ENCODE data around the gene AQP6. TPM values are rescaled to one million over a fixed set of nuclear protein-coding genes. Genes with fewer than 3 reads are reported as not detected.

Gene AQP6
- total RNA-seq, 2 experiments from 2014 or later: not detected

- no peak overlapping the region for H3K4me3 Mint-ChIP-seq
- no peak overlapping the region for H3K27ac Mint-ChIP-seq
- peaks cover 35% of the 10 kb centered on the region for H3K27me3 Mint-ChIP-seq
- POLR2A ChIA-PET: no interaction called here
- CTCF ChIA-PET: no interaction called here
- H3K36me3 Mint-ChIP-seq: no peaks in the 10 kb centered on the region
- no peaks in the 10 kb centered on the region for H3K9me3 Mint-ChIP-seq
- intact Hi-C loops (cut with micrococcal nuclease): no loop called here
- no peaks in the 10 kb centered on the region for H3K4me1 Mint-ChIP-seq (ENCODE audit: low read depth)
- DNase-seq: no peak
Observed at GRCh38 chr12:49952391-49953055, 20.2 kb upstream of the AQP6 start.

GRCh38 chr12:49953151-49953550 is 19.6 kb upstream of the AQP6 start:
- peaks cover 39% of the 10 kb centered on the region for H3K27me3 Mint-ChIP-seq
- intact Hi-C loops (cut with micrococcal nuclease): no loop called here
- H3K27ac Mint-ChIP-seq: no peak overlapping the region
- H3K36me3 Mint-ChIP-seq: no peaks in the 10 kb centered on the region
- no peak for DNase-seq
- no peak overlapping the region for H3K4me3 Mint-ChIP-seq
- POLR2A ChIA-PET: no interaction called here
- H3K4me1 Mint-ChIP-seq (ENCODE audit: low read depth): no peaks in the 10 kb centered on the region
- H3K9me3 Mint-ChIP-seq: no peaks in the 10 kb centered on the region
- CTCF ChIA-PET: interaction anchor here (7.4 kb wide), 1 partner anchor 7 kb away, joined by 46 read pairs; no protein-coding TSS in a partner anchor

GRCh38 chr12:49953961-49954846 is 18.5 kb upstream of the AQP6 start:
- ChIA-PET POLR2A (no interaction called here), CTCF (interaction anchor here (0.6 to 7.4 kb wide), 3 partner anchors 8 to 13 kb away, joined by 3 to 46 read pairs (median 10); no protein-coding TSS in a partner anchor)
- no peak for DNase-seq
- no peak overlapping the region for H3K27ac Mint-ChIP-seq
- H3K27me3 Mint-ChIP-seq: peaks cover 48% of the 10 kb centered on the region
- intact Hi-C loops (cut with micrococcal nuclease): no loop called here
- H3K4me3 Mint-ChIP-seq: no peak overlapping the region
- H3K36me3 Mint-ChIP-seq: no peaks in the 10 kb centered on the region
- no peaks in the 10 kb centered on the region for H3K4me1 Mint-ChIP-seq (ENCODE audit: low read depth)
- no peaks in the 10 kb centered on the region for H3K9me3 Mint-ChIP-seq

- Mint-ChIP-seq H3K4me1 (ENCODE audit: low read depth) (peaks cover under 1% of the 10 kb centered on the region), H3K9me3 (no peaks in the 10 kb centered on the region), H3K36me3 (no peaks in the 10 kb centered on the region), H3K4me3 (no peak overlapping the region), H3K27me3 (peaks cover 55% of the 10 kb centered on the region), H3K27ac (no peak overlapping the region)
- no peak for DNase-seq
- ChIA-PET POLR2A (no interaction called here), CTCF (interaction anchor here (0.9 to 7.4 kb wide), 4 partner anchors 9 to 115 kb away, joined by 5 to 46 read pairs (median 8); no protein-coding TSS in a partner anchor)
- intact Hi-C loops (cut with micrococcal nuclease): no loop called here
Observed at GRCh38 chr12:49954863-49955830, 17.6 kb upstream of the AQP6 start.

GRCh38 chr12:49955899-49956662 is 16.7 kb upstream of the AQP6 start:
- intact Hi-C loops (cut with micrococcal nuclease): no loop called here
- POLR2A ChIA-PET: no interaction called here
- DNase-seq: no peak
- Mint-ChIP-seq H3K27ac (no peak overlapping the region), H3K27me3 (peaks cover 59% of the 10 kb centered on the region), H3K9me3 (no peaks in the 10 kb centered on the region), H3K4me3 (no peak overlapping the region), H3K36me3 (no peaks in the 10 kb centered on the region), H3K4me1 (ENCODE audit: low read depth) (peaks cover 8% of the 10 kb centered on the region)
- CTCF ChIA-PET: interaction anchor here (0.9 to 7.4 kb wide), 3 partner anchors 10 to 115 kb away, joined by 5 to 46 read pairs (median 7); no protein-coding TSS in a partner anchor

- ChIA-PET POLR2A (no interaction called here), CTCF (interaction anchor here (1.2 to 7.4 kb wide), 4 partner anchors 10 to 90 kb away, joined by 6 to 46 read pairs (median 23); no protein-coding TSS in a partner anchor)
- Mint-ChIP-seq H3K27ac (no peak overlapping the region), H3K27me3 (peaks cover 56% of the 10 kb centered on the region), H3K36me3 (no peaks in the 10 kb centered on the region), H3K9me3 (no peaks in the 10 kb centered on the region), H3K4me3 (no peak overlapping the region), H3K4me1 (ENCODE audit: low read depth) (peaks cover 8% of the 10 kb centered on the region)
- intact Hi-C loops (cut with micrococcal nuclease): no loop called here
- DNase-seq: no peak
Observed at GRCh38 chr12:49956663-49957569, 15.8 kb upstream of the AQP6 start.

- ChIA-PET CTCF (interaction anchor here (1.8 to 7.4 kb wide), 3 partner anchors 10 to 91 kb away, joined by 6 to 46 read pairs (median 39); no protein-coding TSS in a partner anchor), POLR2A (no interaction called here)
- Mint-ChIP-seq H3K4me3 (no peak overlapping the region), H3K27ac (no peak overlapping the region), H3K9me3 (no peaks in the 10 kb centered on the region), H3K36me3 (no peaks in the 10 kb centered on the region), H3K27me3 (peaks cover 60% of the 10 kb centered on the region), H3K4me1 (ENCODE audit: low read depth) (peaks cover 8% of the 10 kb centered on the region)
- intact Hi-C loops (cut with micrococcal nuclease): no loop called here
- no peak for DNase-seq
Observed at GRCh38 chr12:49957570-49957967, 15.2 kb upstream of the AQP6 start.

- Mint-ChIP-seq H3K4me1 (ENCODE audit: low read depth) (peaks cover 8% of the 10 kb centered on the region), H3K27me3 (peaks cover 68% of the 10 kb centered on the region), H3K27ac (no peak overlapping the region), H3K9me3 (no peaks in the 10 kb centered on the region), H3K36me3 (no peaks in the 10 kb centered on the region), H3K4me3 (no peak overlapping the region)
- intact Hi-C loops (cut with micrococcal nuclease): no loop called here
- ChIA-PET CTCF (interaction anchor here (1.1 to 7.4 kb wide), 4 partner anchors 8 to 93 kb away, joined by 3 to 46 read pairs (median 21); no protein-coding TSS in a partner anchor), POLR2A (no interaction called here)
- no peak for DNase-seq
Observed at GRCh38 chr12:49959685-49960473, 12.9 kb upstream of the AQP6 start.

GRCh38 chr12:49960474-49961110 is 12.2 kb upstream of the AQP6 start:
- no peak overlapping the region for H3K27ac Mint-ChIP-seq
- no peak overlapping the region for H3K4me3 Mint-ChIP-seq
- no peak for DNase-seq
- ChIA-PET CTCF (interaction anchor here (1.1 to 7.4 kb wide), 4 partner anchors 7 to 93 kb away, joined by 3 to 46 read pairs (median 21); no protein-coding TSS in a partner anchor), POLR2A (no interaction called here)
- H3K36me3 Mint-ChIP-seq: no peaks in the 10 kb centered on the region
- H3K4me1 Mint-ChIP-seq (ENCODE audit: low read depth): peaks cover 8% of the 10 kb centered on the region
- intact Hi-C loops (cut with micrococcal nuclease): loop anchor here (1.0 kb wide), 1 partner anchor 10 kb away; the partner anchor contains the start of gene AQP2
- peaks cover 69% of the 10 kb centered on the region for H3K27me3 Mint-ChIP-seq
- no peaks in the 10 kb centered on the region for H3K9me3 Mint-ChIP-seq

Data from activated CD4-positive, alpha-beta memory T cell treated with anti-CD3 and anti-CD28 coated beads for 36 hours (primary cell).